Neural progenitor cell (in vitro differentiated cells): ENCODE data around the gene FFAR1.

Experiments used
- CTCF ChIP-seq: fragments of 200-600 bp; sonication (generic); IDR thresholded peaks from 2 replicates; pipeline ENCODE4 v1.5.1; 2017; ENCODE audit warnings: antibody characterized with exemption, mild to moderate bottlenecking
- EZH2 ChIP-seq: fragments of 200-600 bp; sonication (generic); IDR thresholded peaks from 2 replicates; pipeline ENCODE4 v1.6.1; 2017; ENCODE audit warnings: antibody characterized with exemption, mild to moderate bottlenecking, moderate library complexity

DNA sequence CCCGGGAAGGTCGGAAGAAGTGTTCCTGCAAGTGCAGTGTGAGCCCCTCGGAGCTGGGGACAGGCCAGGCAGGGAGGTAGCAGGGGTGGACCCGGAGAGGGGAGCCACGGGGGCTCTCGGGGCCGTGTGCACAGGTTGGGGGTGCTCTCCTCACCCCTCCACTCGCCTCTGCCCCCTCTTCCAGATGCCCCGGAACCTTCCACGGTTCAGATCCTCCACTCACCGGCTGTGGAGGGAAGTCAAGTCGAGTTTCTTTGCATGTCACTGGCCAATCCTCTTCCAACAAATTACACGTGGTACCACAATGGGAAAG, 9.8 kb upstream of the FFAR1 start:
- TF ChIP-seq CTCF (no peak), EZH2 (no peak)
